OCI-LY7 (cell line): ENCODE results near the gene GSG1L.

Experiments
- CTCF ChIP-seq: fragments of 200-600 bp; sonication (generic); conservative IDR thresholded peaks from 2 replicates; pipeline ENCODE4 v1.5.1; 2014; ENCODE audit warnings: mild to moderate bottlenecking, antibody characterized with exemption, low read length, moderate library complexity, mixed read lengths
- EZH2phosphoT487 ChIP-seq: fragments of 200-600 bp; sonication (generic); IDR thresholded peaks from 2 replicates; pipeline ENCODE4 v1.6.1; 2018; ENCODE audit warnings: low read depth, borderline replicate concordance, mild to moderate bottlenecking, mixed run types, antibody characterized with exemption, low read length, moderate library complexity, mixed read lengths

GRCh38 chr16:28038409-28038808 lies 25.1 kb downstream of the GSG1L start:
- no peak for TF ChIP-seq CTCF
- no peak for TF ChIP-seq EZH2phosphoT487
